HG02623 (cell line): ENCODE results near the gene LIMS4.
"Not testable (repeated sequence)": the region's sequence is repeated elsewhere in the genome, so short reads cannot be mapped to it uniquely, and the experiment has no call there.

Source experiments
- ATAC-seq: cut with Tn5 transposase; IDR thresholded peaks from one replicate; pipeline ENCODE4 v1.9.1; 2021; ENCODE audit warnings: moderate library complexity; ENCODE audit not compliant: unreplicated experiment

The LIMS4 gene, protein sequence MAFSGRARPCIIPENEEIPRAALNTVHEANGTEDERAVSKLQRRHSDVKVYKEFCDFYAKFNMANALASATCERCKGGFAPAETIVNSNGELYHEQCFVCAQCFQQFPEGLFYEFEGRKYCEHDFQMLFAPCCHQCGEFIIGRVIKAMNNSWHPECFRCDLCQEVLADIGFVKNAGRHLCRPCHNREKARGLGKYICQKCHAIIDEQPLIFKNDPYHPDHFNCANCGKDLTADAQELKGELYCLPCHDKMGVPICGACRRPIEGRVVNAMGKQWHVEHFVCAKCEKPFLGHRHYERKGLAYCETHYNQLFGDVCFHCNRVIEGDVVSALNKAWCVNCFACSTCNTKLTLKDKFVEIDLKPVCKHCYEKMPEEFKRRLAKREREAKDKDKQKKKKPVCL

DNA sequence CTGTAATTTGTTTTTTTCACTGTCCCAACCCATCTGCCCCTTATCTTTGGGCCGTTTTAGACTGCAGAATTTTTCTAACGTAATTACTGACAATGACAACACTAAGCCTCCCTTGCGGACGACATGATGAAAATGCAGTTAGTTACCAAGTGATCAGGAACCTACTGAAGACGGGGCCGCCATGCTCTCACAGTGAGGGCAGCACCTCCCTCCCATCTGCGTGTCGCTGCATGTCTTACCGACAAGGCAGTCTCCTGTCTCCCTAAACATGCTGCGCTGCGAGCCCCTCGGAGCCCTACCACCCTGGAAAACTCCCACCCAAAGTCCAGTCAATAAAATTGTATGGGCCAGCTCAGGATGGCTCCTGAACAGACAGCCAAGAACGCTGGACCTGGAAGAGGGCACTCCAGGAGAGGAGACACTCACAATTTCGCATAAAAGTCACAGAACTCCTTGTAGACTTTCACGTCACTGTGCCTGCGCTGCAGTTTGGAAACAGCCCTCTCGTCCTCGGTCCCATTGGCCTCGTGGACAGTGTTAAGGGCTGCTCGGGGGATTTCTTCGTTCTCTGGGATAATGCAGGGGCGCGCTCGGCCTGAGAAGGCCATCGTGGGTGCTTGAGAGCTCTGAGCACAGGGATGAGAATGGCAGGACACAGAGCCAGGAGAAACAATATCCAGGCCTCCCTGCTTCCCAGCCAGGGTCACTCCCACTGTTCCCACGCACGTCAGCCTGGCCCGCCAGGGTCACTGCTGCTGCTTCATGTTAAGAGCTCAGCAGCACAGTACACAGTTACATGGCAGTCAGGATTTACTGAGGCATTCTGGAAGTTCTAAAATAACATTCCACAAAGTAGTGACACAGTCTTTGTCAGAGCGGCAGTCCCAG is at the start of gene LIMS4:
Gene LIMS4, minus strand, starts transcription at position 646 of the 888 bp plus-strand sequence. Its CDS starts 38 bp downstream, at position 608.
- ATAC-seq, result not testable (repeated sequence)

DNA sequence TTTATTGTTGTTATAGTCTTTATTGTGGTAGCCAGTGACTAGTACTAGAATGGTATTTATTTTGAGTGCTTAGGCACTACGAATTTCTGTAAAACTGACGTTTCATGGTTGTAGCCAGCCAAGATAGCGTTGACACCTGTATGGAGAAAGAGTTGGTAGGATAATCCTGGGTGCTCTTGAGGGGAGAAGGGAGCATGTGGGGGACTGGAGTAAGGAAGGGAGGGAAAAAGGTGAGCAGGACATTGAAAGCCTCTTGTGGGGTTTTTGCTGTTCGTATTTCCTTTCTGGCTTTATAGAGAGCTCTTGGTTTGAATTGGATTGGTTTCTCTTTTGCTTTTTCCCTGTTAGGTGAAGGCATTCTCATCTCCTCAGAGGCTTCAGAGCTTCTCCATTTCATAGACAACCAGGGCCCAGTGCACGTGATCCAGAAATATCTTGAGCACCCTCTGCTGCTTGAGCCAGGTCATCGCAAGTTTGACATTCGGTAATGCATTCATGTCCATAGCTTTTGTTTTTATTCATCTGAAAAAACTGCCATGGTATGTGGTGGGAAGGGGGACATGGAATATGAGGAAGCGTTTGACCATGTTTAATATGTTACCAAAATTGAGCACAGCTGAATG is 27.2 kb upstream of the LIMS4 start:
- ATAC-seq, result not testable (repeated sequence)

DNA sequence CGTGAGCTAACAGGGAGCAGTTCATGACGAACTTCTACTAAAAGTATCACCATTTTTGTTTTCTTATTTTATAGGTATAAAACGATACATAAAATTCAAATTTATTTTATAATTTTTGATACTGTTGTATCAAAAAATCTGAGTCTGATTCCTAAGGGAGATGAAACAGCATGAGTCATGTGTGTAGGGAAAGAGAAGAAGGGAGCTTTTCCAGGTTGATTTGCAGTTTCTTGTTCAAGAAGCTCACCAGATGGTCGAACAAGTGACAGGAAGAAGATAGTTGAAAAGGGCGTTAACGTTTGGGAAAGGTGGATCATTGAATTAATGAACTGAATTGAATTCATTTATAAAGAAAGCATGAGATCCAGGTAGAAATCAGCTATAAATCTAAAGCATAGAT is 23.4 kb upstream of the LIMS4 start:
- ATAC-seq, result not testable (repeated sequence)

DNA sequence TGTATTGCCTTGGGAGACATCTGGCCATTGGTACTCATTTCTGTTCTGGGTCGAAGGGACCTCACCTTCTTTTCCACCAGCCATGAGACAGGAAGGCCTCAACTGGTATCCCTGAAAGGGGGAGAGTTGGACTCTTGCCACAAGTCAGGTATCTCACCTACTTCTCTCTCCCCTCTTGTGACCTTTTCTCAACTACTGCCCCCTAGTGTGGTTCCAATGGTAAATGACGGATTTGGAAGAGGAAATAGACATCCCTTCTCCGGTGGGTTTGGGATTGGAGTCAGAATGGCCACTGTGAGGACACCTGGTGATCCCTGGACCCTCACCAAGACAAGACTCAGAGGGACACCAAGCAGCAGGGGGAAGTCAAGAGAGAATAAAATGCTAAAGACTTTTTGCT is 21.9 kb upstream of the LIMS4 start:
- not testable (repeated sequence) for ATAC-seq

DNA sequence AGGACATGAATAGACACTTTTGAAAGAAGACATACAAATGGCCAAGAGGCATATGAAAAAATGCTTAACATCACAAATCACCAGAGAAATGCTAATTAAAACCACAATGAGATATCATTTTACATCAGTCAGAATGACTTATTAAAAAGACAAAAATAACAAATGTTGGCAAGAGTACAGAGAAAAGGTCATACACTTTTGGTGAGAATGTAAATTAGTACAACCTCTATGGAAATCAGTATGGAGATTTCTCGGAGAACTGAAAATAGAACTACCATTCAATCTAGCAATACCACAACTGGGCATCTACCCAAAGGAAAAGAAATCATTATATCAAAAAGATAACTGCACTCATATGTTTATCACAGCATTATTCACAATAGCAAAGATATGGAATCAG is 16.4 kb upstream of the LIMS4 start:
- not testable (repeated sequence) for ATAC-seq

DNA sequence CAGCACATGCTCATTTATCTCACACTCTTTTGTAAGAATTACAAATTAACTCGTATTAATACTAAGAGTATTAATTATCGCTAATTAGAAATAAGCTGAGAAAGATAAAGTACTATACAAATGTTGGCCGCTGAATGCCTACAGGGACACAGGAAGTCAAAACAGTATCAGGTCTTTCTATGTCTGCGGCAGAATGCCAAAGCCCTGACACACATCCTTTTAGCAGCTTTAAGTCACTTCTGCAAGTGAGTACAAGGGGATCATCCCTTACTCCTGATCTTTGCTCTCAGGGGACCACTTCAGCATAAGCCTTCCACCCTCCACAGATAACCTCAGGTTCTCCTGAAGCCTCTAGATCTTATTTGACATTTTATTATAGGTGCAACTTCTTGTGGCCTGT is 10.1 kb upstream of the LIMS4 start:
- not testable (repeated sequence) for ATAC-seq

DNA sequence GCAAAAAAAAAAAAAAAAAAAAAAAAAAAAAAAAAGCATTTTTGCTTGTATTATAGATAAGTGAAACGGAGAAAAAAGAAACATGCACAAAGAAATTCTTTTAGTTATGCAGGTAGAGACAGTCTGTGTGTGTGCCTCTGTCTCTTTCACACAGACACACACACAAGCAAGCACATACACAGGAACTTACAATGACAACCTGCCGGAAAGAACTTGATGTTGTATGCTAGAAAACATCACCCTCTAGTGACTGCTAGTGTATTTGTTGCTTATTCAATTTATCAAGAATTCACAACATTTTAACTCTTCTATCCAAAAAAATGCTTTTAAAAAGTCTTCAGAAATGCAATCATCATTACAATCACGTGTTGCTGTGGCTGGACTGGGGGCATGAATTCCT is 8.6 kb upstream of the LIMS4 start:
- ATAC-seq, result not testable (repeated sequence)

DNA sequence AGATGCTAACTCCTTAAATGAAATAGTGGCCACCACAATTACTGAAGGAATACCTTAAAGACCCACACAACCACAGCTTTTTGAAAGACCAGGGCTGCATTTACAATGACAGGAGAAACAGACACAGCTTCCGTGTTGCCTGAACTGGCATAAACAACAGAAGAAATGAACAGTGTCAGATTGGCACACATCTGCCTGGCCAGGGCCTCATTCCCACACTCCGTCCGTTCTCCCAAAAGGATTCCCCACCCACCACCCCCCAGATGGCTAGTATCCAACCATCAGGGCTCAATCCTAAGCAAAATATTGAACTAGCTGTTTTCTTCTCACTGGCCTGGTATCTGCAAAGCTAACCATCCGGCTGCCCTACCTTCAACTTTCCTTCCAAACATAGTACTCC is 7.5 kb upstream of the LIMS4 start:
- ATAC-seq, result not testable (repeated sequence)

DNA sequence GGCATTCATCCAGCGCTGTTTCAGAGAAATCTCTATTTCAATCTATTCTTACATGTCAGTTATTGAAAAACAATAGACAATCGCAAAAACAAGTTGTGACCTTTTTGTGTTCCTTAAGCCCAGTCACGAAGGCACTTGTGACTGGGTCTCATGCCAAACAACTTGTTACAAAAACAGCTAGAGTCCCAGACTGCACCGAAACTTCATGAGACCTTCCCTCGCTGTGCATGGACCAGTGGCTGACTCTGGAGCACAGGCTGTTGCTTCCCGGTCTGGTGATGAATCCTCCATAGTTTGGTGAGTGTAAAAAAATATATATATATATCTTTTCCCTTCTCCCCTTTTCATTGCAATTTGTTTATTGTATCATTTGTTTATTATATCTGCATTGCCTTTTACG is 4.8 kb upstream of the LIMS4 start:
- ATAC-seq, result not testable (repeated sequence)

DNA sequence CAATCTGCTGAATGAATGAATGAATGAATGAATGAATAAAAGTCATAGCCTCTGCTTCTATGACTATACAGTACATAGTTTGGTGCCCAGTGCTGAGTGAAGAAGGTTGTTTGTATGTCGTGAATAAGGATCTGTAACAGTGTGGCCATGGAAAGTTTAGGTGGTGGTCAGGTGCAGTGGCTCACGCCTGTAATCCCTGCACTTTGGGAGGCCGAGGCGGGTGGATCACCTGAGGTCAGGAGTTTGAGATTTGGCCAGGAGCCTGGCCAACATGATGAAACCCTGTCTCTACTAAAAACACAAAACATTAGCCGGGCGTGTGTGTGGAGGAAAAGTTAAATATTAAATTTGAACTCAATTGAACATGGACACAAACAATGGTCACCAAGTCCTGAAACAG is 4.3 kb upstream of the LIMS4 start:
- ATAC-seq, result not testable (repeated sequence)

DNA sequence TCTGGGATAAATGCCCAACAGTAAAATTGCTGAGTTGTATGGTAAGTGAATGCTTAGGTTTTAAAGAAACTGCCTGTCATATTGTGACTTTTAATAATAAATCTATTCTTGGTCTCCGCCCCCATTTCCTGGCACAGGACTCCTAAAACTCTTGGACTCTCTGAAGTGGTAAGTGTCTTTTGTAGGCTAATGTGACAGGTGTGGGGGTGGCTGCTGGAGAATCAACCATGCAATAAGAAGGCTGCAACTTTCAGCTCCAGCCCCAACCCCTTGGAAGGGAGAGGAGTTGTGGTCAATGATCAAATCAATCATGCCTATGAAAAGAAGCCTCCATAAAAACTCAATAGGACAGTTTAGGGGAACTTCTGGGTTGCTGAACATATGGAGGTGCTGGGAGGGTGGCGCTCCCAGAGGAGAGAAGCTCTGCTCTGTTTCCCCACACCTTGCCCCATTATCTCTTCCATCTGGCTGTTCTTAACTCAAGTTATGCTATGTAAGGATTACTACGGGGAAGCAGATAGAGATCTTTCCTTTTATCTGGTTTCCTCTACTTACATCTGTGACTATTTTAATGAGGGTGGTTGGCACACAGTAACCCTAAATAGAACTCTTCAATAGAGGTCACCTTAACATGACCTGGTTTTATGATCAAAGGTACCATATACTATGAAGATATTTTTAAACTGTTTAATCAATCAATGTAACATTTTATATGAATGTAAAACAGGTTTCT is 3.2 kb upstream of the LIMS4 start:
- ATAC-seq, result not testable (repeated sequence)

DNA sequence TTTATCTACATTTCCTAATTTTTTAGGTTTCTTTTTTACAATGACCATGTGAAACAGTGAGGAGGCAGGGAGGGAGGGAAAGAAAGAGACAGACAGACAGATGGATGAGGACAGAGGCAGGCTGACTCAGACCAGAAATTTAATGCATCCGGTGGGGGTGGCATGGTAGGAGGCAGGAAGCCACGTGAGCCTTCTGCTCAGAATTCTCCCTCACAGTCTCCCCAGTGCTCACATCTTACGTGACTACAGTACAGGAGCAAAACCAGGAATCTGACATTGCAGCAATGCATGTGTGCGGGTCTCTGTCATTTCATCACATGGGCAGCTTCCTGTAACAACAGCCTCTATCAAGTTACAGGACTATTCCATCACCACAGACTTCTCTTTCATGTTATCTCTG is 2.3 kb upstream of the LIMS4 start:
- peak; percentile 96 for ATAC-seq

DNA sequence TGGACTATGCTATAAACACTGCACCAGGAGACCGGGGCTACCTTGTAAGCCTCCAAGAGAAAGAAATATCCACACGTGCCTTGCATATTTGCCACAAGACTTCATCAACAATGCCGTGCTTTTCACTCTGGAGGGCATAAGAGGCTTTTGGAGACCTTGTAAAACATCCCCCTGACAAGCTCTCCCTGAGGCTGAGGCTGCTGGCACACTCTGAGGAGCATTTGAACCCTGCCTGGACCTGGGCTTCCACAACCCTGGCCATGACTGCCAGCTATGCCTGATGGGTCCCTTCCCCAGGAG is 393 bp upstream of the LIMS4 start:
- ATAC-seq, result not testable (repeated sequence)

DNA sequence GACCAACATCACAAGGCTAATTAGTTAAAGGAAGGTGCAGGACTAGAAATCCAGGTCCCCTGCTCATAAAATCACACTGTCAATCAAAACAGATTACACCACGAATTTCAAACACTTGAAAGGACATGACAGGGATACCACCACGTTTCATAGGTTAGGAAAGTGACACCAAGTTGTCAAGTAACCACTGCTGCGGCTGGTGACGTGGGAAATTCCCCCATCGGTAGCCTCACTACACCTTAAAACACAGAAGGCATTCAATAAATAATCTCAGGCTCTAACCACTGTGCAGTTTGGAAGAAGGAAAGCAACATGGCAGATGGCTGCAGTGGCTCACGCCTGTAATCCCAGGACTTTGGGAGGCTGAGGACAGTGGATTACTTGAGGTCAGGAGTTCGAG is 3.7 kb downstream of the LIMS4 start:
- not testable (repeated sequence) for ATAC-seq

DNA sequence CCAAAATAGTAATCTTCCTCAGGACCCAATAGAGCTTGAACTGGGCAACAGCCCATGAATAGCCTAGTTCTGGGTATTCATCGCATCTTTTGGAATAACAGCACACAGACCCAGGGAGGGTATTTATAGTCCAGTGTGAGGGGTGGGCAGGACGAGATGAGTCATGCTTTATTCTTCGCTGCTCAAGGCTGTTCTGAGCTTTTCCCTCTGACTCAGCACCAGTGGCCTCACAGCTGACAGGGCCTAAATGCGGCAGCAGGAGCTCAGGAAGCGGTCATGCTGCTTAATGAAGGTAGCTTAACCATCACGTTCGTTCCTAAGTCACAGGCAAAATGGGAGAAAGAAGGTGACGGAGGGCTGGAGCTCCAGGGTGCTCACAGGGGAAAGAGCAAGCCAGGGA is 7.3 kb downstream of the LIMS4 start:
- ATAC-seq, result peak; percentile 93

DNA sequence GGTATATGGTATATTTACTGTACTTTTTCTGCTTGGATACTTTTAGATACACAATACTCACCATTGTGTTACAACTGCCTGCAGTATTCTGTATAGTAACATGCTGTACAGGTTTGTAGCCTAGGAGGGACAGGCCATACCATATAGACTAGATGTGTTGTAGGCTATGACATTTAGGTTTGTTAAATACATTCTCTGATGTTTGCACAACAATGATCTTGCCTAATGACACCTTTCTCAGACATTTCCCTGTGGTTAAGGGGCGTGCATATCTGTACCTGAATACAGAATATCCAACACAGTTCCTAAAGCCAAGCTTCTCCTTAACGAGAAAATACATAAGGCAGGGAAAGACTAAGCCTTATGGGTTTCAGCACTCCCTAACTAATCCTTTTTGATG is 10.2 kb downstream of the LIMS4 start:
- ATAC-seq, result not testable (repeated sequence)

DNA sequence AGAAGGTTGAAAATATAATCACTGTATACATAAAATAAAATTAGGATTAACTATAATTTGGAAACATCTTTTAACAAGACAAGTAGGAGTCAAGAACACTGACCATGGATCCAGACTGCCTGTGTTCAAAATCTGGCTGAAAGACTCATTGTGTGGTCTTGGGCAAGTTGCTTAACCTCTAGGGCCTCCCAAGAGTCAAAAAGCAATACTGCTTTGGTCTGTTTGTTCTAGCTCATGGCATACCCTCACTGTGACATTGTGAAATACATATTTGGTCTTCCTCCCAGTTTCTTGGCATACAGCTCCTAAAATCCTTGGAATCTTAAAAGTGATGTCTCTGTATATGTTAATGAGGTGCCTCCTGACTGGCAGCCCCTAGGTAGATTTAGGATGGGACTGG is 12.3 kb downstream of the LIMS4 start:
- ATAC-seq, result not testable (repeated sequence)

DNA sequence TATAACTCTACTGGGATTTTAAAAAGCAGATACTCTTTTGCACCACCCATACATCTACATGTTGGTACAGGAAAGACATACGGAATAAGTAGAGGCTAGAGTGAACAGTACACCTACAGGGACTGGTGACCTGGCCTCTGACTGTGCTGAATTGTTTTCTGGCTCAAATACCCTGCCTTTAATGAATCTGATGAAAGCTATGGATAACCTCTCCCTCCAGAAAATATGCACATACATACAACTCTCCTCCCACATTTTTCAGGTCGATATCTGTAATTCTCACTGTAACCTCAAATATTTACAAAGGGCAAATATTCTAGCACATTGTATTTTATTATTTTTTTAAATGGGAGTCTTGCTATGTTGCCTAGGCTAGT is 15.4 kb downstream of the LIMS4 start:
- ATAC-seq, result not testable (repeated sequence)

DNA sequence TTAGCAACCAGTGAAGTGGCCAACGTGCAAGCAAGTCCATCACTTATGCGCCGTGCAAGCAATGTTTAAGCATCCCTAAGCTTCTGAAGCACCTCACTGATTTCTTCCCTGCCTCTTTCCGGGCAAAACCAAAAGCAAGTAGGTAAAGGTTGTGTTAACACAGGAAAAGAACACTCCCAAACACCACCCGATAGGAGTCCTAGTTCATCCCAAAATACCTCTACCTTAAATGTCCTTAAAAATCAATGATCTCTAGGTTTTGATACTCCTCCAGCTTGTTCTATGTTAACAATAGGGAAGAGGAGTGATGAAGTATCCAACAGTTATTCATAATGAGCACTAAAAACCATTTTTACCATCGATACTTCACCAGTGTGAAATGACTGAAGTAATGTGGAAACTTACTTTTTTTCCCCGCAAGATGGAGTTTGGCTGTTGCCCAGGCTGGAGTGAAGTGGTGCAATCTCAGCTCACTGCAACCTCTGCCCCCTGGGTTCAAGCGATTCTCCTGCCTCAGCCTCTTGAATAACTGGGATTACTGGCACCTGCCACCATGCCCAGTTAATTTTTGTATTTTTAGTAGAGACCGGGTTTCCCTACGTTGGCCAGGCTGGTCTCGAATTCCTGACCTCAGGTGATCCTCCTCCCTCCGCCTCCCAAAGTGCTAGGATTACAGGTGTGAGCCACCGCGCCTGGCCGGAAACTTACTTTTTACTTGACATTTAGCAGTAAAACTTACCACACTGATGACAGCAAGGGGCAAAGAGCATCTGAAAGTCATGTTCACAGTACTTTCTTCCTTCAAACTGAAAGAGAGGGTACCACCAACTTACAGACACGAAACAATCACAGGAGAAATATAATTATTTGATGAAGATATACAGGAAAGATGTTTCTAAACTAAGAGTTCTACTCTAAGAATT is 16.1 kb downstream of the LIMS4 start:
- not testable (repeated sequence) for ATAC-seq
